Measurements from ENCODE around the gene SH3TC1. TPM values are rescaled to one million over a fixed set of nuclear protein-coding genes. Genes with fewer than 3 reads are reported as not detected.
A peak's percentile ranks its signal among the peaks of the same experiment; 100 is the strongest.

SH3TC1 gene
- total RNA-seq, 1 donor from 2014 or later: 5.4 TPM

GRCh38 chr4:8192748-8193738 lies 6.0 kb upstream of the SH3TC1 start:
- DNase-seq (ENCODE audit: extremely low spot score, unreplicated experiment): no peak
- no peaks in the 10 kb centered on the region for H3K36me3 Mint-ChIP-seq
- H3K27ac Mint-ChIP-seq: peak overlapping the region; percentile 63
- H3K4me3 Mint-ChIP-seq: no peak overlapping the region
- peaks cover 27% of the 10 kb centered on the region for H3K4me1 Mint-ChIP-seq (ENCODE audit: unreplicated experiment)
- H3K9me3 Mint-ChIP-seq: no peaks in the 10 kb centered on the region
- TF ChIP-seq, protein P1, sequence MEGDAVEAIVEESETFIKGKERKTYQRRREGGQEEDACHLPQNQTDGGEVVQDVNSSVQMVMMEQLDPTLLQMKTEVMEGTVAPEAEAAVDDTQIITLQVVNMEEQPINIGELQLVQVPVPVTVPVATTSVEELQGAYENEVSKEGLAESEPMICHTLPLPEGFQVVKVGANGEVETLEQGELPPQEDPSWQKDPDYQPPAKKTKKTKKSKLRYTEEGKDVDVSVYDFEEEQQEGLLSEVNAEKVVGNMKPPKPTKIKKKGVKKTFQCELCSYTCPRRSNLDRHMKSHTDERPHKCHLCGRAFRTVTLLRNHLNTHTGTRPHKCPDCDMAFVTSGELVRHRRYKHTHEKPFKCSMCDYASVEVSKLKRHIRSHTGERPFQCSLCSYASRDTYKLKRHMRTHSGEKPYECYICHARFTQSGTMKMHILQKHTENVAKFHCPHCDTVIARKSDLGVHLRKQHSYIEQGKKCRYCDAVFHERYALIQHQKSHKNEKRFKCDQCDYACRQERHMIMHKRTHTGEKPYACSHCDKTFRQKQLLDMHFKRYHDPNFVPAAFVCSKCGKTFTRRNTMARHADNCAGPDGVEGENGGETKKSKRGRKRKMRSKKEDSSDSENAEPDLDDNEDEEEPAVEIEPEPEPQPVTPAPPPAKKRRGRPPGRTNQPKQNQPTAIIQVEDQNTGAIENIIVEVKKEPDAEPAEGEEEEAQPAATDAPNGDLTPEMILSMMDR (conservative IDR thresholded peaks at IDR 0.05): peak; percentile 25
- no peaks in the 10 kb centered on the region for H3K27me3 Mint-ChIP-seq

- TF ChIP-seq, protein P1 (conservative IDR thresholded peaks at IDR 0.05): no peak
- Mint-ChIP-seq H3K27ac (peak overlapping the region; percentile 13), H3K9me3 (no peaks in the 10 kb centered on the region)
Measured at GRCh38 chr4:8194306-8195242, 4.5 kb upstream of the SH3TC1 start.

DNA sequence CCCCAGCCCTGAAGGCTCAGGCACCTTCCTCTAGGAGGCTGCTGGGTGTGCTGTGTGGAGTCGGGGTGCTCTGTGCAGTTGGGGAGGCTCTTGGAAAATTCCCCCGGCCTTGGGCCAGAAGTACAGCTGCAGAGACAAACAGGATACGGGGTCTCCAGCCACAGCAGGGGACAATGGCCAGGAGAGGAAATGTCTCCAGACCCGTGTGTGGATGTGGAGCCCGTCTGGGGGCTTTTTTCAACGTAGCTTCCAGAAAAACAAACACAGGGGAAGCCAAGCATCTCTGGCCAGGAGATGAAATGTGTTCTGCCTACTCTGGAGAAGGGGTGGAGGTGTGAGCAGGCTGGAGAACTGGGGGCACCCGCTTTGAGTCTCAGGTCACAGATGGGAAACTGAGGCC lies 3.7 kb upstream of the SH3TC1 start:
- Mint-ChIP-seq H3K36me3 (no peaks in the 10 kb centered on the region), H3K4me3 (no peak overlapping the region), H3K4me1 (ENCODE audit: unreplicated experiment) (peaks cover 36% of the 10 kb centered on the region), H3K27me3 (no peaks in the 10 kb centered on the region), H3K9me3 (no peaks in the 10 kb centered on the region), H3K27ac (peak overlapping the region; percentile 13)
- TF ChIP-seq, protein P1 (conservative IDR thresholded peaks at IDR 0.05): no peak
- DNase-seq (ENCODE audit: extremely low spot score, unreplicated experiment): no peak

More at GRCh38 chr4:8194306-8195242, 4.5 kb upstream of the SH3TC1 start:
- H3K36me3 Mint-ChIP-seq: no peaks in the 10 kb centered on the region
- H3K4me3 Mint-ChIP-seq: no peak overlapping the region
- DNase-seq (ENCODE audit: extremely low spot score, unreplicated experiment): no peak
- peaks cover 34% of the 10 kb centered on the region for H3K4me1 Mint-ChIP-seq (ENCODE audit: unreplicated experiment)
- no peaks in the 10 kb centered on the region for H3K27me3 Mint-ChIP-seq

- H3K9me3 Mint-ChIP-seq: no peaks in the 10 kb centered on the region
- no peak overlapping the region for H3K4me3 Mint-ChIP-seq
- no peaks in the 10 kb centered on the region for H3K36me3 Mint-ChIP-seq
- H3K4me1 Mint-ChIP-seq (ENCODE audit: unreplicated experiment): peaks cover 41% of the 10 kb centered on the region
- no peaks in the 10 kb centered on the region for H3K27me3 Mint-ChIP-seq
- no peak overlapping the region for H3K27ac Mint-ChIP-seq
- DNase-seq (ENCODE audit: extremely low spot score, unreplicated experiment): no peak
- TF ChIP-seq, protein P1 (conservative IDR thresholded peaks at IDR 0.05): no peak
Measured at GRCh38 chr4:8195841-8196458, 3.1 kb upstream of the SH3TC1 start.

DNA sequence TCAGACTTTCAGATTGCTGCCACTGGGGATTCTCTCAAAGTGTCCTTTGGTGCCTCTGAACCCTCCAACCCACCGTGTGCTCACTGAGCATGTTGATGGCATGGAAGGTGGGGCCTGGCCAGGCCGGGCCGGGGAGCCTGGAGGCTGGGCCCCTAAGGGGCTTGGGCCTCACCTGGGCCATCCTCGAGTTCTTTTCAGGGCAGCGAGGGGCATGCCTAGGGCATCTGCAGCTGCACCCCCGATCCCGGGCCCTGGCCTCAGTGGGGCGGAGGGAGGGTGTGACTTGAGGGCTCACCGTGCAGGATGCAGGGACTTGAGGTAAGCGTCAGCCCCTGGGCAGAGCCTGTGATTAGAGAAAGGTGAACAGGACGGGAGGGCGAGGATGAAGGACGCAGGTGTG lies 1.6 kb upstream of the SH3TC1 start:
- Mint-ChIP-seq H3K27ac (no peak overlapping the region), H3K4me3 (no peak overlapping the region), H3K9me3 (no peaks in the 10 kb centered on the region), H3K36me3 (no peaks in the 10 kb centered on the region), H3K27me3 (no peaks in the 10 kb centered on the region), H3K4me1 (ENCODE audit: unreplicated experiment) (peaks cover 47% of the 10 kb centered on the region)
- TF ChIP-seq, protein P1 (conservative IDR thresholded peaks at IDR 0.05): no peak
- DNase-seq (ENCODE audit: extremely low spot score, unreplicated experiment): no peak
